ENCODE data around the gene UBC.
"Not testable (repeated sequence)": the region's sequence is repeated elsewhere in the genome, so short reads cannot be mapped to it uniquely, and the experiment has no call there.

The UBC gene

GRCh38 chr12:124925117-124925516 is 10.7 kb upstream of the UBC start:
- Histone ChIP-seq H3K4me2 (no peak overlapping the region), H3K4me1 (peaks cover 46% of the 10 kb centered on the region), H3K27me3 (no peaks in the 10 kb centered on the region), H3K9ac (no peak overlapping the region), H3K36me3 (no peaks in the 10 kb centered on the region), H3K4me3 (no peak overlapping the region), H3K27ac (no peak overlapping the region), H3K9me3 (no peaks in the 10 kb centered on the region), H4K20me1 (no peaks in the 10 kb centered on the region)
- TF ChIP-seq Cebpa-rat (IDR thresholded peaks at IDR 0.05) = no peak

- H3K9ac ChIP-seq = no peak overlapping the region
- H3K9me3 ChIP-seq = no peaks in the 10 kb centered on the region
- TF ChIP-seq Cebpa-rat (IDR thresholded peaks at IDR 0.05) = 0 out of 2 replicates have a peak, but pooled peaks have one; percentile 43
- no peaks in the 10 kb centered on the region for H3K36me3 ChIP-seq
- H3K27ac ChIP-seq = no peak overlapping the region
- H3K27me3 ChIP-seq = no peaks in the 10 kb centered on the region
- no peak overlapping the region for H3K4me2 ChIP-seq
- H3K4me3 ChIP-seq = no peak overlapping the region
- H3K4me1 ChIP-seq = peaks cover 53% of the 10 kb centered on the region
- H4K20me1 ChIP-seq = no peaks in the 10 kb centered on the region
Observed at GRCh38 chr12:124923905-124924734, 9.7 kb upstream of the UBC start.

DNA sequence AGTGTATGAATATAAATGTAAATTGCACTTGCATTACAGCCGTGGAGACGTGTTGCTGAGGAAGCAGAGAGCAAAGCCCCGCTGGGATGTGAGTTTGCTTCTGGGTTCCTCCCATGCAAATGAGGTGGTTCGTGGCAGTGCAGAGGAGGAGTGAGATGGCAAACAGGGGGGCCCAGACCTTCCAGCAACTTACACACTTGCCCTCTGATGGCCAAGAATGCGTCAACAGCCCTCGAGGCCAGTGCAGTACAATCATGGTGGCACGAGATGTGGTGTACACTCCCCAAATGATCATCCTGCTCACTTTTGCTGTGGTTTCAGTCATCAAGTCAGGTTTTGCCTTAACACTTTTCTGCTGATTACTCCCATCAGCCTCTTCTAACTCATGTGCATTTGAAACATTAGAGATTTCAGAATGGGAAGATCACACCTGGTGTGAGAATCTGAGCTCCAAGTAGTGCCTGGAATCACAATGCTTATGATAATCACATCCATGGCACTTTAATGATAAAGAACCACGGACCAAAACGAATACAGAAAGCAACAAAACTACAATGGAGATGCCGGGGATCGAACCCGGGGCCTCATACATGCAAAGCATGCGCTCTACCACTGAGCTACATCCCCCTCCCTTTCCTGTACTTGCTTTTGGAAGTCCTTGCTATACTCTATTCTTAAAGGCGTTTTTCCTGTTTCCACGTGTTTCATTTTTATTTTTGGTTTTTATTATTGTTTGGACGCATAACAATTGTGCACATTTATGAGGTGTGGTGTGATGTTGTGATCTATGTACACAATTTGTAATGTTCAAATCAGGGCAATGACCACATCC is 7.0 kb upstream of the UBC start:
- no peak for TF ChIP-seq Cebpa-rat (IDR thresholded peaks at IDR 0.05)
- H3K4me2 ChIP-seq = peak overlapping the region; percentile 95
- H3K36me3 ChIP-seq = no peaks in the 10 kb centered on the region
- no peaks in the 10 kb centered on the region for H3K27me3 ChIP-seq
- no peaks in the 10 kb centered on the region for H3K9me3 ChIP-seq
- peak overlapping the region; percentile 79 for H3K9ac ChIP-seq
- peak overlapping the region; percentile 64 for H3K4me3 ChIP-seq
- peaks cover 60% of the 10 kb centered on the region for H3K4me1 ChIP-seq
- H4K20me1 ChIP-seq = no peaks in the 10 kb centered on the region
- H3K27ac ChIP-seq = peak overlapping the region; percentile 100

DNA sequence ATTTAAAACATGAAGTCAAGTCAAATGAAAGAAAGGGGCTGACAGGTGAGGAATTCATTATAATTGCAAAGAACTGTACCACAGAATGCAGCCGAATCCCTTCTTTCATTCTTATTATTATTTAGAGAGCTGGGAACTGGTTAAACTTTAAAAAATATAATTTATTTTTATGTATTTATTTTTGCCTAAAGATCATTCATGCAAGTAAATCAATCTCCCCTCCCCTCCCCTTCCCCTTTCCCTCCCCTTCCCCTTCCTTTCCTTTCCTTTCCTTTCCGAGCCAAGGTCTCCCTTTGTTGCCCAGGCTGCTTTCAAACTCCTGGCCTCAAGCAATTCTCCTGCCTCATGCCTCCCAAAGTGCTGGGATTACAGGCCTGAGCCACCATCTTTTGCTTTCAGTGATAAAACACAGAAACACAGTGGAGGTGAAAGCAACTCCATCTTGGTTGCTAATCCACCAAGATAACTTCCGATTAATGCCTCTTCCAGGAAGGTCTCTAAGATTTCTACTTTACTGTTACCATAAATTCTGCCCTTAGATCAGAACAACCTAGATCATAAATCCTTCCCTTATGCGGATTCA is 6.0 kb upstream of the UBC start:
- Histone ChIP-seq H3K9me3 (no peaks in the 10 kb centered on the region), H3K4me2 (peak overlapping the region; percentile 95), H3K4me1 (peaks cover 70% of the 10 kb centered on the region), H3K36me3 (no peaks in the 10 kb centered on the region), H3K9ac (peak overlapping the region; percentile 79), H3K27me3 (no peaks in the 10 kb centered on the region), H3K4me3 (peak overlapping the region; percentile 64), H3K27ac (peak overlapping the region; percentile 100), H4K20me1 (no peaks in the 10 kb centered on the region)
- TF ChIP-seq Cebpa-rat (IDR thresholded peaks at IDR 0.05) = no peak

GRCh38 chr12:124919521-124920352 is 5.3 kb upstream of the UBC start:
- Histone ChIP-seq H3K27ac (peak overlapping the region; percentile 100), H3K27me3 (no peaks in the 10 kb centered on the region), H3K36me3 (no peaks in the 10 kb centered on the region), H4K20me1 (no peaks in the 10 kb centered on the region), H3K9ac (peak overlapping the region; percentile 79), H3K4me1 (peaks cover 72% of the 10 kb centered on the region), H3K4me2 (peak overlapping the region; percentile 95), H3K4me3 (no peak overlapping the region), H3K9me3 (no peaks in the 10 kb centered on the region)
- no peak for TF ChIP-seq Cebpa-rat (IDR thresholded peaks at IDR 0.05)

- peak overlapping the region; percentile 95 for H3K4me2 ChIP-seq
- H4K20me1 ChIP-seq, H3K36me3 ChIP-seq, H3K9me3 ChIP-seq, H3K27me3 ChIP-seq: not testable (repeated sequence)
- peak overlapping the region; percentile 58 for H3K4me3 ChIP-seq
- H3K9ac ChIP-seq = peak overlapping the region; percentile 79
- peaks cover 72% of the 10 kb centered on the region for H3K4me1 ChIP-seq
- H3K27ac ChIP-seq = peak overlapping the region; percentile 100
Observed at GRCh38 chr12:124918622-124918988, 4.2 kb upstream of the UBC start.

GRCh38 chr12:124917841-124918621 is 3.6 kb upstream of the UBC start:
- H3K9ac ChIP-seq = peak overlapping the region; percentile 79
- no peaks in the 10 kb centered on the region for H3K9me3 ChIP-seq
- H3K36me3 ChIP-seq = peaks cover 10% of the 10 kb centered on the region
- H3K4me1 ChIP-seq = peaks cover 74% of the 10 kb centered on the region
- TF ChIP-seq Cebpa-rat (IDR thresholded peaks at IDR 0.05) = no peak
- H3K27ac ChIP-seq = peak overlapping the region; percentile 100
- peaks cover 15% of the 10 kb centered on the region for H4K20me1 ChIP-seq
- peak overlapping the region; percentile 95 for H3K4me2 ChIP-seq
- peak overlapping the region; percentile 58 for H3K4me3 ChIP-seq
- H3K27me3 ChIP-seq = no peaks in the 10 kb centered on the region

- peaks cover 74% of the 10 kb centered on the region for H3K4me1 ChIP-seq
- peaks cover 17% of the 10 kb centered on the region for H3K36me3 ChIP-seq
- peak overlapping the region; percentile 100 for H3K27ac ChIP-seq
- TF ChIP-seq Cebpa-rat (IDR thresholded peaks at IDR 0.05) = peak; percentile 96
- H3K4me3 ChIP-seq = peak overlapping the region; percentile 98
- H3K4me2 ChIP-seq = peak overlapping the region; percentile 95
- H4K20me1 ChIP-seq = peaks cover 22% of the 10 kb centered on the region
- H3K9me3 ChIP-seq = no peaks in the 10 kb centered on the region
- peak overlapping the region; percentile 100 for H3K9ac ChIP-seq
- no peaks in the 10 kb centered on the region for H3K27me3 ChIP-seq
Observed at GRCh38 chr12:124917135-124917840, 2.8 kb upstream of the UBC start.
